Stimulated activated CD8-positive, alpha-beta memory T cell treated with anti-CD3 and anti-CD28 coated beads, Interleukin-7, amount 100 ng/mL, for 1 hour (primary cell): ENCODE data around the gene NPIPB6.

Experiments used
- DNase-seq, 2 donors: peaks; one replicate each; pipeline ENCODE4 v3.0.0-alpha.2; 2020; ENCODE audit warnings: low read depth in 2 of 2

Gene NPIPB6

DNA sequence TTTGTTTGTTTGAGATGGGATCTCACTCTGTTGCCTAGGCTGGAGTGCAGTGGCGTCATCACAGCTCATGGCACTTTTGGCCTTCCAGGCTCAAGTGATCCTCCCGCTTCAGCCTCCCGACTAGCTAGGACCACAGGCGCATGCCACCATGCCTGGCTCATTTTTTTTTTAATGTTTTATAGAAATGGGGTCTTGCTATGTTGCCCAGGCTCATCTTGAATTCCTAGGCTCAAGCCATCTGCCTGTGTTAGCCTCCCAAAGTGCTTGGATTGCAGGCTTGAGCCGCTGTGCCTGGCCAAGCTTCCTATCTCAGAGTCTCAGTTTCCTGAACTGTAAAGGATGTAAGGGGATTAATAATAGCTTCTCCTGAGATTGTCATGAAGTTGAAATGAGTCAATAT, 63.0 kb downstream of the NPIPB6 start:
- DNase-seq: no peak

DNA sequence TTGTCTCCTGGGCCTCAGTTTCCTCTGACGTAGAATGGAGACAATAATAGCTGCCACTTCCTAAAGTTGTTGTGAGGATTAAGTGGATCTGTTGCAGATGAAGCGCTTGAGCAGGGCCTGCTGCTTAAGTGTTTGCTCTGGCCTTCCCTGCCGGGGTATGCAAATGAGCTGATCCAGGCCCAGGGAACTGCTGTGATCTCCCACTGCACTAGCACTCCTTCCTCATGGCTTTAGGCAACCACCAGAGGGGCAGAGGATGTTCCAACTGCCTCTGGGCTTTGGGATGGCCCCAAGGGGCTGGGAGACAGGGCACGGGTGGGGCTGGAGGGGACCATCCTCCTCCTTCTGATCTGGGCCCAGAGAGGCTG, 64.8 kb downstream of the NPIPB6 start:
- DNase-seq: no peak

DNA sequence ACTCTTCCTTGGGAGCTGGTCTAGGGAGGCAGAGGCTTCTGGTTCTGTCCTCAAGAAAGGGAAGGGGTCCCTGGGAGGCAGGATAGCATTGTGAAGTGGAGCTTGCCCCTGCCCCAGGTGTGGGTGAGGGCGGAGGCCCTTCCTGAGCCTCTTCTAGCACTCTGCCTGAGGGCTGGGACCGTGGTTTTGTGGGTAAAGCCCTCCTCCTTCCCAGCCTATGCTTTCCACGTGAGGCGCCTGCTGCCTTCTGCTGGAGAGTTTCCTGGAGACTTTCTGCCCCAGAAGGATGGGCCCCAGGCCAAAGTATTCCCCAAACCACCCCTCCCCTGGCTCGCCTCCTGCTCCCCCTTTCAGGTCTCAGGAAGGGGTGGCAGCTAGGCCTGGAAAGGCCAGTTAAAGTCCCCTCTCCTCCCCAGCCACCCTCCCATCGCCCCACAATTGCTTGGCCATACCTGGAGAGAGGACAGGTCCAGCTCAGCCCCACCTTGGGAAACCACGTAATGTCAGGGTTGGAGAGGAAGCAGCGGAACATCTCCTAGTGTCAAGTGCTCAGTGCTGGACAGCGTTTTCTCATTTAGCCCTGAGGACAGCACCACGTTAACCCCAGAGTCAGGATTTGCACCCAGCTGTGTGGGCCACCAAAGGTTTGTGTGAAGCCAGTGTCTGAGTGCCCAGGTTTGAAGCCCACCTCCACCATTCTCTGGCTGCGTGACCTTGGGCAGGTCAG, 65.4 kb downstream of the NPIPB6 start:
- DNase-seq: no peak

DNA sequence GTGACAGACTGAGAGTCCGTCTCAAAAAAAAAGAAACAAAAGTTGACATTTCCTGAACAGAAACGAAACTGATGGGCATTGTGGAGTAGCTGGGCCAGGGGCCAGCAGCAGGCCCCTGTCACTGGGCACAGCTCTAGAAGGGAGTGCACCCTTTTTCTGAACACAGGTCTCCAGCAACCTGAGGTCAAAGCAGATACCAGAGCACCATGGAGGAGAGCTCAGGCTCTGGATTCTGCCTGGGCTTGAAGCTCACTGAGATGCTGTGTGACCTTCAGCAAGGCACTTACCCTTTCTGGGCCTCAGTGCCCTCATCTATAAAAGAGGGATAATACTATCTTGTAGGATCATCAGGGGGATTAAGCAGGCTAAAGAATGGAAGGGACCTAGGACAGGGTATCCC, 66.0 kb downstream of the NPIPB6 start:
- DNase-seq: no peak

DNA sequence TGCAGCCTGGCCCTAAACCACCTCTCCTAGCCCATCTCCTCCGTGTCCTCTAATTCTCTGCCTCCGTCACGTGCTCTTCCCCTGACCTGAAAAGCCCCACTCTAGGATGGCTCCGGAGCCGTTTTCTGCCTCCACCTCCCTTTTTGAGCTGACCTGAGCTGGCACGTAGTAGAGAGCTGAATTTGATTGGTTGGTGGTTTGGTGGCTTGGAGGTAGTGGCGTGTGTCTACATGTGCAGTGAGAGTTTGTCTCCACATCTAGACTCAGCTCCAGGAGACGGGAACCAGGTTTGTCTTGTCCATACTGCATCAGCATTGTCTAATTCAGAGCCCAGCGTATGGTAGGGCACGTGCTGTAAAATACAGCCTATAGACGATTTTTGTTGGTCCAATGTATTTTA, 68.0 kb downstream of the NPIPB6 start:
- no peak for DNase-seq

DNA sequence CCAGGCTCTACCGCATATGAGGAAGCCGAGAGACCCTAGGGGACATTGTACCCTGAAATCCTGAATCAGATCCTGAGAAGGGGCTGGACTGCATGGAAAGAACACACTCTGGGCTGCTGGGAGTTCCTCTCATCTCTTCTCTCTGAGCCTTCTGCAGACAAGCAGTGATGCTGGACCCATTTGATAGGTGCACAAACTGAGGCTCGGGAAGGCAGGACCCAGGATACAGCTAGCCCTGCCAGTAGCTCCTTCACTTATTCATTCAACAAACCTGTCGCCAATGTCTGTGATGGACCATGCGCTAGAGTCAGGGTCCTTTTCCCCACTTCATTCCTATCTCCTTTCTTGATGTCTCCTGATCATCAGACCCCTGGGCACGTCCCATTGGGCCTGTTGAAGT, 69.1 kb downstream of the NPIPB6 start:
- DNase-seq: no peak

DNA sequence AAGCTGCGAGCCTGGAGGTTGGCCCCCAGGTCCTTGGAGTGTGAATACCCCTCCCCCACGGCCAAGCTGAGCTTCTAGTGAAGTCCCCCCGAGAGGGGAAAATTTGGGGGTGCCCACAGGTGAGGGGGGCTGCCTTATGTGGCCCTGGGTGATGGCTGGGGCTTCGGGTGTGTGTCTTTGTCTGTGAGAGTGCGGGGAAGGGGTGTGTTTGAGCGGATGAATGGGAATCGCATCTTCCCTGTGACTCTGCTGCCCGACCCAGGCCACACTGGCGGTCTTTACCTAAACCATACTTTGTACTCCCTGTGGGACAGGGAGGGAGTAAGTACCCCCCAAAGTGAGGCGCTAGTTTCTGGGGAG, 69.7 kb downstream of the NPIPB6 start:
- DNase-seq: no peak

DNA sequence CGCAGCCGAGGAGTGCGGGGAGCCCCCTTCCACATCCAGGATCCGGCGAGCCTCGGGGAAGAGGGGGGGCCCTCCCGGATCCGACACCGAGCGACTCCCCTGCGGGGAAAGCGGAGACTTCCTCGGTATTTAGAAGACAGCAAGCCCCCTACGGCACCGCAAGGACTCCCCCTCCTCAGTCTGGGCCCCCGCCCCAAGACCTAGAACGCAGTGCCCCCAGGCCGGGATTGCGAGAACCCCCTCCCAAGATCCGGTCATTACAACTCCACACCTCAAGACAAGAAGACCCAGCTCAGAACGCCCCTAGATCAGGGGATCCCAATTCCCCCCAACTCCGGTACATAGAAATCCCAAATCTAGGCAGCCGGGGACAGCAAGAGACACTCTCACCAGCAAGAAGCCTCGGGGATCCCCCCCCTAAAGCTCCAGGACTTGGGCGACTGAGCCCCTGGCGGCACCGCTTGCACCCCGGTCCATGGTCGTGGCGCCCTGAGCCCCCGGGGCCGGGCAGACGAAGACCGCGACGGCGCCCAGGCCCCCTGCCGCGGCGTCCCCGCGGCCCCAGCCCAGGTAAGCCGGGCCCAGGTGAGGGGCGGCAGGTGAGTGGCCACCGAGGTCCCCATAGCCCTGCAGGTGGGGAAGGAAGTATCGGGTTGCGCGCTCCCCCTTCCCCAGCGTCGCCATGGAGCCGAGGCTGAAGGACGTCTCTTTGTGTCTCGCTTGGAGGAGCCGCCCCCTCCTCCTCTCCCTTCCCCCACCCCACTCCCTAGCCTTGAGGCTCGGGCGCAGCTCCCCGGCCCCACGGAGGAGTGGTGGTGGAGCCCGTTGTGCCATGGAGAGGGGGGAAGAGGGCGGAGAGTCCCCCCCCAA, 70.3 kb downstream of the NPIPB6 start:
- no peak for DNase-seq
